HepG2 (cell line): ENCODE data around the gene NDOR1. TPM values are rescaled to one million over a fixed set of nuclear protein-coding genes. Genes with fewer than 3 reads are reported as not detected.

Source experiments
- ATF7-NPFF ChIP-seq: sonication (generic); formaldehyde crosslinking; IDR thresholded peaks from 2 replicates; pipeline ENCODE4 v1.8.1; 2023; ENCODE audit warnings: mild to moderate bottlenecking, low read depth, missing genetic modification reagents, moderate library complexity
- CHCHD3 ChIP-seq: sonication (generic); formaldehyde crosslinking; IDR thresholded peaks from 2 replicates; pipeline ENCODE4 v1.8.0; 2022; ENCODE audit warnings: mild to moderate bottlenecking, missing genetic modification reagents, moderate library complexity
- DMTF1 ChIP-seq: sonication (generic); formaldehyde crosslinking; IDR thresholded peaks from 2 replicates; pipeline ENCODE4 v1.4.0; 2020; ENCODE audit warnings: mild to moderate bottlenecking, missing genetic modification reagents
- FOXK1 ChIP-seq: sonication (generic); formaldehyde crosslinking; IDR thresholded peaks from 2 replicates; pipeline ENCODE4 v1.4.0; 2020; ENCODE audit warnings: low read depth, missing genetic modification reagents, borderline replicate concordance
- KAT7 ChIP-seq: IDR thresholded peaks from 2 replicates; pipeline ENCODE4 v1.6.1; 2018; ENCODE audit warnings: borderline replicate concordance, missing compliant biosample characterization
- MTERF4 ChIP-seq: sonication (generic); formaldehyde crosslinking; IDR thresholded peaks from 2 replicates; pipeline ENCODE4 v1.8.0; 2023; ENCODE audit warnings: mild to moderate bottlenecking, missing genetic modification reagents
- MXD1 ChIP-seq: sonication (generic); formaldehyde crosslinking; IDR thresholded peaks from 2 replicates; pipeline ENCODE4 v1.4.0; 2020; ENCODE audit warnings: mild to moderate bottlenecking, missing genetic modification reagents
- NR2F6 ChIP-seq, 2 experiments: IDR thresholded peaks; 2 replicates each; pipeline ENCODE4 v1.6.1; 2016; ENCODE audit warnings: antibody characterized with exemption in 1 of 2, mild to moderate bottlenecking in 1 of 2
- NR3C1 ChIP-seq: sonication (generic); formaldehyde crosslinking; IDR thresholded peaks from 2 replicates; pipeline ENCODE4 v1.4.0; 2020; ENCODE audit warnings: missing genetic modification reagents
- PITX1 ChIP-seq: sonication (generic); formaldehyde crosslinking; IDR thresholded peaks from 2 replicates; pipeline ENCODE4 v1.5.1; 2020; ENCODE audit warnings: mild to moderate bottlenecking, missing genetic modification reagents
- SRY ChIP-seq: sonication (generic); formaldehyde crosslinking; IDR thresholded peaks from 2 replicates; pipeline ENCODE4 v1.8.0; 2022; ENCODE audit warnings: mild to moderate bottlenecking, missing genetic modification reagents
- TBX3 ChIP-seq: fragments of 450-650 bp; IDR thresholded peaks from 2 replicates; pipeline ENCODE4 v1.6.1; 2017; ENCODE audit warnings: antibody characterized with exemption, mild to moderate bottlenecking, inconsistent platforms, borderline replicate concordance
- ZFP36L2 ChIP-seq: sonication (generic); formaldehyde crosslinking; IDR thresholded peaks from 2 replicates; pipeline ENCODE4 v1.4.0; 2020; ENCODE audit warnings: missing genetic modification reagents
- ZNF292 ChIP-seq: sonication (generic); formaldehyde crosslinking; IDR thresholded peaks from 2 replicates; pipeline ENCODE4 v1.8.1; 2022; ENCODE audit warnings: mild to moderate bottlenecking, low read depth, missing genetic modification reagents, borderline replicate concordance
- ZNF362 ChIP-seq: sonication (generic); formaldehyde crosslinking; IDR thresholded peaks from 2 replicates; pipeline ENCODE4 v1.4.0; 2020; ENCODE audit warnings: missing genetic modification reagents, mild to moderate bottlenecking, borderline replicate concordance
- ZNF432 ChIP-seq: sonication (generic); formaldehyde crosslinking; IDR thresholded peaks from 2 replicates; pipeline ENCODE4 v1.5.0; 2020; ENCODE audit warnings: missing genetic modification reagents, mild to moderate bottlenecking, borderline replicate concordance
- ZNF776 ChIP-seq: sonication (generic); formaldehyde crosslinking; IDR thresholded peaks from 2 replicates; pipeline ENCODE4 v1.4.0; 2020; ENCODE audit warnings: mild to moderate bottlenecking, missing genetic modification reagents
- ZNF790 ChIP-seq: sonication (generic); formaldehyde crosslinking; IDR thresholded peaks from 2 replicates; pipeline ENCODE4 v1.8.0; 2022; ENCODE audit warnings: missing genetic modification reagents, mild to moderate bottlenecking, borderline replicate concordance
- ZSCAN21 ChIP-seq: sonication (generic); formaldehyde crosslinking; IDR thresholded peaks from 2 replicates; pipeline ENCODE4 v1.8.0; 2022; ENCODE audit warnings: mild to moderate bottlenecking, missing genetic modification reagents, moderate library complexity, borderline replicate concordance
- polyA plus RNA-seq, 8 experiments: library from polyadenylated mRNA; depleted of rRNA in 3 of 8; stranded (reverse) in 7 of 8; unstranded in 1 of 8; fragments of >200 nt; fragmentation: Illumina TruSeq in 4 of 8; extraction: Trizol in 4 of 8; gene quantifications; 2 replicates each; pipeline versions ENCODE4 v1.2.1 to v1.2.3, GENCODE V29; 2011 to 2016; ENCODE audit warnings: low read depth in 4 of 8, missing spikeins in 1 of 8, mixed read lengths in 1 of 8; ENCODE audit not compliant: insufficient read depth in 1 of 8
- total RNA-seq, 5 experiments: library from RNA; depleted of rRNA; stranded (reverse); fragments of >200 nt; fragmentation: Illumina TruSeq; extraction: Trizol; gene quantifications; 2 replicates each; pipeline ENCODE4 v1.2.3, GENCODE V29; 2016; ENCODE audit warnings: low read depth in 1 of 5
- TF ChIP-seq, protein P1 (sequence below): sonication (generic); formaldehyde crosslinking; IDR thresholded peaks from 2 replicates; pipeline ENCODE4 v1.4.0; 2020; ENCODE audit warnings: mild to moderate bottlenecking, missing genetic modification reagents
- TF ChIP-seq, protein P2 (sequence below): sonication (generic); formaldehyde crosslinking; IDR thresholded peaks from 2 replicates; pipeline ENCODE4 v1.8.1; 2023; ENCODE audit warnings: mild to moderate bottlenecking, moderate library complexity, missing genetic modification reagents

Gene NDOR1
- total and polyA plus RNA-seq, 2 of the 13 experiments (the other 11 are each of a cell fraction or from before 2014, with no cell fraction given), result 3.6 to 8.7 TPM

GRCh38 chr9:137236238-137236935 is 30.9 kb downstream of the NDOR1 start (continued):
- TF ChIP-seq MXD1 (peak; percentile 60; the same call in 1 of the 2 replicates), CHCHD3 (CRISPR knock-in tag) (no peak), ZNF432 (no peak), NR3C1 (CRISPR knock-in tag) (no peak), ATF7-NPFF (CRISPR knock-in tag) (no peak; the same call in 1 of the 2 replicates), ZNF790 (CRISPR knock-in tag) (no peak), TBX3 (no peak), KAT7 (CRISPR knock-in tag) (peak; percentile 29; the same call in 1 of the 2 replicates), ZNF362 (CRISPR knock-in tag) (no peak; the same call in 1 of the 2 replicates), ZNF292 (CRISPR knock-in tag) (peak; percentile 28; the same call in 1 of the 2 replicates), ZSCAN21 (CRISPR knock-in tag) (peak; percentile 11; the same call in 1 of the 2 replicates), PITX1 (CRISPR knock-in tag) (peak; percentile 46), SRY (CRISPR knock-in tag) (no peak), MTERF4 (CRISPR knock-in tag) (0 out of 2 replicates have a peak, but pooled peaks have one; percentile 4), ZNF776 (CRISPR knock-in tag) (no peak; the same call in 1 of the 2 replicates), NR2F6 (IDR thresholded peaks at IDR 0.05) (peak; percentile 91), NR2F6 (CRISPR knock-in tag; IDR thresholded peaks at IDR 0.05) (peak; percentile 90), FOXK1 (CRISPR knock-in tag) (peak; percentile 40; the same call in 1 of the 2 replicates), ZFP36L2 (CRISPR knock-in tag) (no peak), DMTF1 (CRISPR knock-in tag) (no peak)
- TF ChIP-seq, protein P1, sequence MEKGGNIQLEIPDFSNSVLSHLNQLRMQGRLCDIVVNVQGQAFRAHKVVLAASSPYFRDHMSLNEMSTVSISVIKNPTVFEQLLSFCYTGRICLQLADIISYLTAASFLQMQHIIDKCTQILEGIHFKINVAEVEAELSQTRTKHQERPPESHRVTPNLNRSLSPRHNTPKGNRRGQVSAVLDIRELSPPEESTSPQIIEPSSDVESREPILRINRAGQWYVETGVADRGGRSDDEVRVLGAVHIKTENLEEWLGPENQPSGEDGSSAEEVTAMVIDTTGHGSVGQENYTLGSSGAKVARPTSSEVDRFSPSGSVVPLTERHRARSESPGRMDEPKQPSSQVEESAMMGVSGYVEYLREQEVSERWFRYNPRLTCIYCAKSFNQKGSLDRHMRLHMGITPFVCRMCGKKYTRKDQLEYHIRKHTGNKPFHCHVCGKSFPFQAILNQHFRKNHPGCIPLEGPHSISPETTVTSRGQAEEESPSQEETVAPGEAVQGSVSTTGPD, result no peak
- TF ChIP-seq, protein P2, sequence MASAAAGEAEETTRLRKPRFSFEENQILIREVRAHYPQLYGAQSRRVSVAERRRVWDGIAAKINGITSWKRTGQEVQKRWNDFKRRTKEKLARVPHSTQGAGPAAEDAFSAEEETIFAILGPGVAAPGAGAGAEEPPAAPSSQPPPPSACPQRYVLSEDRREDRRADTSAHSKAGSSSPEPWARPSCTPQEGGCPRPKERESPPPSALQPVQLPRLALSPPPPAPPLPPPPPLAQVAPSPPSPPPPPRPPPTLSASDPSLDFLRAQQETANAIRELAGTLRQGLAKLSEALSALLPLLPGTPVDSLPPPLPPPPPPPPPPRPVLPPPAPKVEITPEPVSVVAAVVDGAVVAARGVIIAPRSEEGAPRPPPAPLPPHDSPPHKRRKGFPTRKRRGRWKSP (CRISPR knock-in tag), result no peak; the same call in 1 of the 2 replicates
